ENCODE results near the gene CEP83. TPM values are rescaled to one million over a fixed set of nuclear protein-coding genes. Genes with fewer than 3 reads are reported as not detected.

The CEP83 gene
- total RNA-seq, 1 donor from 2014 or later: 9.8 TPM

DNA sequence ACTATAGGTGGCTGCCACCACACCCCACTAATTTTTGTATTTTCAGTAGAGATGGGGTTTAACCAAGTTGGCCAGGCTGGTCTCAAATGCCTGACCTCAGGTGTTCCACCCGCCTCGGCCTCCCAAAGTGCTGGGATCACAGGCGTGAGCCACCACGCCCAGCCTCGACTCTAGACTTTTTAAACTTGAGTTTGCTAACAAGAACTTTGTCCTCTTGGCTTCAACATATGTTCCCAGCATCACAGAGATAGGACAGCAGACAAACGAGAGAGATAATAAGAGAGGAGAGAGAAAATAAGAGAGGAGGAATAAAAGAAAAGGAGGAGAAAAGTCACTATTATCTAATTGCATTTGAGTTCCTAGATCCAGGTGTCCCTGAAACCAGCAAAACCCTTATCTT lies 119.1 kb downstream of the CEP83 start:
- TF ChIP-seq, protein P1, sequence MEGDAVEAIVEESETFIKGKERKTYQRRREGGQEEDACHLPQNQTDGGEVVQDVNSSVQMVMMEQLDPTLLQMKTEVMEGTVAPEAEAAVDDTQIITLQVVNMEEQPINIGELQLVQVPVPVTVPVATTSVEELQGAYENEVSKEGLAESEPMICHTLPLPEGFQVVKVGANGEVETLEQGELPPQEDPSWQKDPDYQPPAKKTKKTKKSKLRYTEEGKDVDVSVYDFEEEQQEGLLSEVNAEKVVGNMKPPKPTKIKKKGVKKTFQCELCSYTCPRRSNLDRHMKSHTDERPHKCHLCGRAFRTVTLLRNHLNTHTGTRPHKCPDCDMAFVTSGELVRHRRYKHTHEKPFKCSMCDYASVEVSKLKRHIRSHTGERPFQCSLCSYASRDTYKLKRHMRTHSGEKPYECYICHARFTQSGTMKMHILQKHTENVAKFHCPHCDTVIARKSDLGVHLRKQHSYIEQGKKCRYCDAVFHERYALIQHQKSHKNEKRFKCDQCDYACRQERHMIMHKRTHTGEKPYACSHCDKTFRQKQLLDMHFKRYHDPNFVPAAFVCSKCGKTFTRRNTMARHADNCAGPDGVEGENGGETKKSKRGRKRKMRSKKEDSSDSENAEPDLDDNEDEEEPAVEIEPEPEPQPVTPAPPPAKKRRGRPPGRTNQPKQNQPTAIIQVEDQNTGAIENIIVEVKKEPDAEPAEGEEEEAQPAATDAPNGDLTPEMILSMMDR (IDR thresholded peaks at IDR 0.05; ENCODE audit: borderline replicate concordance): no peak
- H3K36me3 ChIP-seq: peaks cover 9% of the 10 kb centered on the region
- H3K9me3 ChIP-seq (replicated peaks): no peaks in the 10 kb centered on the region
- no peak overlapping the region for H3K4me3 ChIP-seq
- intact Hi-C loops (cut with micrococcal nuclease): no loop called here
- no peak overlapping the region for H3K27ac ChIP-seq (replicated peaks)
- no peak for DNase-seq
- H3K27me3 ChIP-seq (ENCODE audit: low read depth): no peaks in the 10 kb centered on the region
- H3K4me1 ChIP-seq: peaks cover 13% of the 10 kb centered on the region

DNA sequence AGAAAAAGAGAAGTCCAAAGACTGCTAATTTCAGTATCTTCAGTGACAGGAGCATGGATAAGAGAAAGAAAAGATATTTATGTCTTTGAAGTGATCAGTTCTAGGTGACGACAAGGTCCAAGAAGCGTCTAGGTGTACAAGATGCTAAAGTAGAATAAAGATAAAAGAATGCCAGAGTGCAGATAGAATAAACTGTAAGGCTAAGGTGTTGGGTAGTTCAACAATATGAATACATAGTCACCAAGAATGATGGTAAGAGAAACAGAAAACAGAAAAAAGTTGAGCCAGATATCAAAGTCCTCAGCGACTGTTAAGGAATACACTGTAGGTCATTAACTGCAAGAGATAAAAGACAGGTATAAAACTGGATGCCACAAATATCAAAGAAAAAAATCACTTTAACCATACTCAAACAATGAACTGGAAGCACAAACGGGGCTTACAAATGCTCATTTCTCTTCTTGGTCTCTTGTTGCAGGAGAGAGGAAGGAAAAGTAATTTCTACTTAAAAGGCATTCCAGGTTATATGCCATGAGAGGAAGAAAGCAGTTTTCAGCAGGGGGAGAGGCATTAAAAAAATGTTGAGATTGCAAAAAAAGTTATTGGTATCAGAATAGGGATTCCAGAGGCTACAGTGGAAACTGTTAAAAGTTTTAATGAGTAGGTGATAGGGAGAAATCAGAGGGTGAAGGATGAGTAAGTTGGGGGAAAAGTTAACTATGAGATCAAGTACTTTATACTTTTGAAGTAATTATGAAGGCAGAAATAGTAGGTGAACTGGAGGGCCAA lies 121.5 kb downstream of the CEP83 start:
- TF ChIP-seq, protein P1 (IDR thresholded peaks at IDR 0.05; ENCODE audit: borderline replicate concordance): no peak
- Histone ChIP-seq H3K9me3 (replicated peaks) (no peaks in the 10 kb centered on the region), H3K27ac (replicated peaks) (no peak overlapping the region), H3K36me3 (no peaks in the 10 kb centered on the region), H3K4me3 (no peak overlapping the region), H3K4me1 (peaks cover 20% of the 10 kb centered on the region), H3K27me3 (ENCODE audit: low read depth) (no peaks in the 10 kb centered on the region)
- DNase-seq: no peak
- intact Hi-C loops (cut with micrococcal nuclease): no loop called here

DNA sequence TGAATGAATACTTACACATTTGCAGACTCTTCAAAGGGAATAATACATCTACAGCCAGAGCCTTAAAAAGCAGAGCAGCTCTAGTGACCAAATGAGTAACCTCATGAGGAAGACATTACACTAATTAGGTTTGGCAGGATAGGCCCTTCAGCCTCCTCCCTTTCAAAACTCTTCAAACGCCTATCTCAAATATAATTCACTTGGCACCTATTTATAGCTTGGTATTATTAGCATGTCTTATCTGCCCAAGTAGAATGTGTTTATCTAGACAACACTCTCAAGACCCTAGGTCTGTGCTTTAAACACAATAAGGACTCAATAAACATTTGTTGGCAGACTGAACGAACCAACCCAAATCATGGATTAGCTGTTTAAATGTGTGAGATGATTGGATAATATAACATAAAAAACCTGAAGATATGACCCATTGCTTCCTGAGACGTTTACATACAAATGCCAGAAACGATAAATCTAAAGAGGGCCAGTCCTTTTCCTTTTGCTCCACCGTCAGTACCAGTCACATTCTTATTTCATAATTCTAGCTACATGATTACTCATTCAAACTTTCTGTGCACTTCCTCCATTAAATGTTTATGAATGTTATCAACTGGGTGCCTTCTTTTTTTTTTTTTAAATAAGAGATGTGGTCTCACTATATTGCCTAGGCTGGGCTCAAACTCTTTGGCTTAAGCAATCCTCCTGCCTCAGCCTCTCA lies 123.3 kb downstream of the CEP83 start:
- no peak for DNase-seq

DNA sequence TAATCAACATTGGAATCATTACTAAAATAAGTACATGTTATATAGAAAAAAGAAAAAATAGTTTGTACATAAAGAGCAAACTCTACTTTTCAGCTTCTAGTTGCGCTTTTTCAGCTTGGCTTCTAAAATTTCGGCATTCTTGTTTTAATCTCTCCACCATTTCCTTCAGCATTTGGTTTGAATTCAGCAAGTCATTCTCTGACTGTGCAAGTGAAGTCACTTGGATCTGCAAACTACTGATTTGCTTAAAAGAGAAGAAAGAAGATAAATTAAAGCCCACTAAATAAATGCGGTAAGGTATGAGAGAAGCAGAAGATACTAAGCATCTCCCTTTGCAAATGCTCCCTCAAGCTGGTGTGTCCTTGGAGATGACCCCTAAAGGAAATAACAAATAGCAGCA lies 126.3 kb downstream of the CEP83 start:
- no peaks in the 10 kb centered on the region for H3K27me3 ChIP-seq (ENCODE audit: low read depth)
- no peak for DNase-seq
- H3K36me3 ChIP-seq: peaks cover 16% of the 10 kb centered on the region
- H3K4me3 ChIP-seq: no peak overlapping the region
- peaks cover 20% of the 10 kb centered on the region for H3K4me1 ChIP-seq
- H3K9me3 ChIP-seq (replicated peaks): no peaks in the 10 kb centered on the region
- intact Hi-C loops (cut with micrococcal nuclease): no loop called here
- TF ChIP-seq, protein P1 (IDR thresholded peaks at IDR 0.05; ENCODE audit: borderline replicate concordance): no peak
- H3K27ac ChIP-seq (replicated peaks): no peak overlapping the region

More for the DNA sequence above, 123.3 kb downstream of the CEP83 start:
- H3K9me3 ChIP-seq (replicated peaks): no peaks in the 10 kb centered on the region
- H3K27me3 ChIP-seq (ENCODE audit: low read depth): no peaks in the 10 kb centered on the region
- peaks cover 3% of the 10 kb centered on the region for H3K36me3 ChIP-seq
- H3K4me1 ChIP-seq: peaks cover 20% of the 10 kb centered on the region
- TF ChIP-seq, protein P1 (IDR thresholded peaks at IDR 0.05; ENCODE audit: borderline replicate concordance): no peak
- no peak overlapping the region for H3K4me3 ChIP-seq
- intact Hi-C loops (cut with micrococcal nuclease): no loop called here
- H3K27ac ChIP-seq (replicated peaks): no peak overlapping the region

DNA sequence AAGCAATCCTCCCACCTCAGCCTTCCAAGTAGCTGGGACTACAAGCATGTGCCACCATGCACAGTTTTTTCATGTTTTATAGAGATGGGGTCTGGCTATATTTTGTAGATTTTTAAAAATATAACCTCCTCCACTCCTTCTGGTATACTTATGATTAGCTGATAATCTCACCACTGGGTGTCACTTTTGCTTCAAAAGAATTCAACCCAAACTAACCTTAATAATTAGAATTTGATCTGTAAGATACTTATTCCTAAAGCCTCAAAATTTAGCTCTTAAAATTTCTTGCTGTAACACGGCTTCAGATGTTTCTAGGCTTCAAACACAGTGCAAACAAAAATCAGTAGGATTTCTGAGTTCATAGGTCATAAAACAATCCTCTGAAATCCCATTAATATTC lies 130.3 kb downstream of the CEP83 start:
- no peak for DNase-seq
- intact Hi-C loops (cut with micrococcal nuclease): no loop called here
- peaks cover 5% of the 10 kb centered on the region for H3K4me1 ChIP-seq
- no peaks in the 10 kb centered on the region for H3K27me3 ChIP-seq (ENCODE audit: low read depth)
- TF ChIP-seq, protein P1 (IDR thresholded peaks at IDR 0.05; ENCODE audit: borderline replicate concordance): peak; percentile 41
- H3K4me3 ChIP-seq: no peak overlapping the region
- H3K27ac ChIP-seq (replicated peaks): no peak overlapping the region
- H3K36me3 ChIP-seq: peaks cover 42% of the 10 kb centered on the region
- H3K9me3 ChIP-seq (replicated peaks): no peaks in the 10 kb centered on the region
